Brain microvascular endothelial cell (primary cell): ENCODE measurements around the gene GPRC5C.
A peak's percentile ranks its signal among the peaks of the same experiment; 100 is the strongest.
"Not testable (repeated sequence)": the region's sequence is repeated elsewhere in the genome, so short reads cannot be mapped to it uniquely, and the experiment has no call there.

Source experiments
- DNase-seq: peaks from one replicate; pipeline ENCODE4 v3.0.0-alpha.2; 2020
- H3K27ac ChIP-seq: fragments of 250-450 bp; sonication (Bioruptor Pico); 2 replicates; pipeline ENCODE4 v1.5.1; 2020; ENCODE audit warnings: mild to moderate bottlenecking, moderate library complexity
- H3K27me3 ChIP-seq: fragments of 250-450 bp; sonication (Bioruptor Pico); replicated peaks from 2 replicates; pipeline ENCODE4 v1.5.1; 2020; ENCODE audit warnings: mild to moderate bottlenecking
- H3K36me3 ChIP-seq: fragments of 250-450 bp; sonication (Bioruptor Pico); replicated peaks from 2 replicates; pipeline ENCODE4 v1.5.1; 2020; ENCODE audit warnings: mild to moderate bottlenecking
- H3K4me3 ChIP-seq: 2 replicates; pipeline ENCODE4 v1.5.1; 2011; ENCODE audit warnings: low read depth, mild to moderate bottlenecking, control low read depth, low read length, moderate library complexity
- CTCF ChIP-seq: IDR thresholded peaks from 2 replicates; pipeline ENCODE4 v1.5.1; 2011; ENCODE audit warnings: low read depth, mild to moderate bottlenecking, moderate library complexity, low read length, control low read depth, inconsistent platforms; ENCODE audit errors: missing control alignments
- in situ Hi-C: cut with HindIII; loops from 2 replicates; pipeline ENCODE4 v1.10.0; 2017; ENCODE audit warnings: low sequenced_read_pairs, low pct_ligation_motif_present

Gene GPRC5C

DNA sequence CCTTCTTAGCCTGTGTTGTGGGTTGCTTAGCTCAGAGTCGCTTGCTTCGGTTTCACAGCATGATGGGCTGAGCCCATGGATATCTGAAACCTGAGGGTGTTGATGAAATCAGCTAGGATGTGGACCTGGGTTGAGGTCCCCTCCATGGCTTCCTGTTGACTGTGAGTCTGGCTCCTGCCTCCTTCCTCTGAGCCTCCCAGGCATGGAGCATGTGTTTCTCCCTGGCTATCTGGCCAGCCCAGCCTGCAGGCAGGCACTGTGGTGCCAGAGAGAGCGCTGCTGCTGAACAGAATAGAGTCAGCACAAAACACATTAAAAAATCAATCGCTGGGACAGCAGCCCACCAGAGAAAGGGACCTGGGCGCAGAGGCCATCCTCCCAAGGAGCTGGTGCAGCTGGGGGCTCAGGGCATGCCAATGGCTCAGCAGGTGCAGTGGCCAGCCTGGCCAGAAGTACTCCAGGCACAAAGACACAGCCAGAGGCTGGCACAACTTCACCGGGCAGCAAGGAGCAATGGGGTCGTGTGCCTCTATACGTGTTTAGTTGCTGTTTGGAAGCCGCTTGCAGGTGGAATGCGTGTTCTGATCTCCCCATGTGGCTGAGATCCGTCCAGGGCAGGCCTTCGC is 28.3 kb upstream of the GPRC5C start:
- H3K27ac ChIP-seq = no peak overlapping the region
- H3K36me3 ChIP-seq = no peaks in the 10 kb centered on the region
- DNase-seq = no peak
- no peak for TF ChIP-seq CTCF
- no peak overlapping the region for H3K4me3 ChIP-seq
- H3K27me3 ChIP-seq = no peaks in the 10 kb centered on the region
- in situ Hi-C loops = no loop called here

- Histone ChIP-seq H3K4me3 (no peak overlapping the region), H3K27ac (no peak overlapping the region), H3K36me3 (no peaks in the 10 kb centered on the region), H3K27me3 (no peaks in the 10 kb centered on the region)
- TF ChIP-seq CTCF = no peak
- no peak for DNase-seq
- in situ Hi-C loops = no loop called here
These were observed 27.7 kb upstream of the GPRC5C start for GRCh38 chr17:74404218-74404617.

- no peaks in the 10 kb centered on the region for H3K27me3 ChIP-seq
- H3K36me3 ChIP-seq = no peaks in the 10 kb centered on the region
- no peak overlapping the region for H3K27ac ChIP-seq
- no peak for DNase-seq
- in situ Hi-C loops = no loop called here
- TF ChIP-seq CTCF = no peak
- no peak overlapping the region for H3K4me3 ChIP-seq
These were observed 27.1 kb upstream of the GPRC5C start for GRCh38 chr17:74404789-74405188.

- H3K36me3 ChIP-seq, H3K27me3 ChIP-seq, in situ Hi-C loops, DNase-seq, H3K4me3 ChIP-seq, H3K27ac ChIP-seq: not testable (repeated sequence)
These were observed 26.6 kb upstream of the GPRC5C start for GRCh38 chr17:74405311-74405710.

- no peaks in the 10 kb centered on the region for H3K36me3 ChIP-seq
- no peaks in the 10 kb centered on the region for H3K27me3 ChIP-seq
- DNase-seq = no peak
- no peak overlapping the region for H3K4me3 ChIP-seq
- no peak overlapping the region for H3K27ac ChIP-seq
- in situ Hi-C loops = no loop called here
- TF ChIP-seq CTCF = no peak
These were observed 24.5 kb upstream of the GPRC5C start for GRCh38 chr17:74407384-74407783.

DNA sequence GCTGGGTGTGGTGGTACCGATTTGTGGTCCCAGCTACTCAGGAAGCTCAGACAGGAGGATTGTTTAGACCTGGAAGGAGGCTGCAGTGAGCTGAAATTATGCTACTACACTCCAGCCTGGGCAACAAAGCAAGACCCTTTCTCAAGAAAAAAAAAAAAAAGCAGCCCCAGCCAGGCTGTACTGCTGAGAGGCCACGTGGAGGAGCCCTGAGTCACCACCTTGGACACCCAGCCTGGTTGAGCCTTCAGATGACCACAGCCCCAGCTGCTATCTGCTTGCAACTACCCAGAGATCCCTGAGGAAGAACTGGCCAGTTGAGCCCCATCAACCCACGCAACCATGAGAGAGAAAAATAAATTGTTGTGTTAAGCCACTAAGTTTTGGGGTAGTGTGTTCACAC is 23.6 kb upstream of the GPRC5C start:
- TF ChIP-seq CTCF = no peak
- peak; percentile 11 for DNase-seq
- Histone ChIP-seq H3K27me3 (no peaks in the 10 kb centered on the region), H3K27ac (no peak overlapping the region), H3K36me3 (no peaks in the 10 kb centered on the region), H3K4me3 (no peak overlapping the region)
- in situ Hi-C loops = no loop called here
